GM23248 (cell line): ENCODE results near the gene GFRA1.

Experiments used
- EZH2 ChIP-seq: fragments of 200-600 bp; sonication (generic); IDR thresholded peaks from 2 replicates; pipeline ENCODE4 v1.6.1; 2018; ENCODE audit warnings: antibody characterized with exemption, mild to moderate bottlenecking; ENCODE audit not compliant: insufficient read depth, poor library complexity, severe bottlenecking
- EZH2phosphoT487 ChIP-seq: fragments of 200-600 bp; sonication (generic); IDR thresholded peaks from 2 replicates; pipeline ENCODE4 v1.6.1; 2018; ENCODE audit warnings: antibody characterized with exemption, moderate library complexity, mild to moderate bottlenecking, low read depth; ENCODE audit not compliant: insufficient read depth

DNA sequence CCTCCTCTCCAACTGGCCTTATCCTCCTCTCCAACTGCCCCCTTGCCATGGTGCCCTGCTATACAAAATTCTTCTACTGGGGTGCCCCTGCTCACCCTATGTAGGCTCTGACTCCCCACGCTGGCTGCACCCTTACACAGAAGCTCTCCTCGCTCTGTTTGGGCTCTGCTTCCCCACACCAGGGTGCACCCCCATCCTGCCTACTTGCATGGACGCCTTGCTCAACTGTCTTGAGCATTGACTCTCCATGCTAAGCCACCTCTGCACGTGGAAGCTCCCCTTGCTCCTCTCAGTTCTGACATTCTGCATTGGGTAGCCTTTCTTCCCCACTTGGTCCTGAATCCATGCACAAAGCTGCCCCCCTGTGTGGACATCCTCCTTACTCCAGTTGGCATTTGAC is 231.1 kb downstream of the GFRA1 start:
- TF ChIP-seq EZH2 = no peak
- TF ChIP-seq EZH2phosphoT487 = no peak
